Measurements from ENCODE around the gene CUBN.

DNA sequence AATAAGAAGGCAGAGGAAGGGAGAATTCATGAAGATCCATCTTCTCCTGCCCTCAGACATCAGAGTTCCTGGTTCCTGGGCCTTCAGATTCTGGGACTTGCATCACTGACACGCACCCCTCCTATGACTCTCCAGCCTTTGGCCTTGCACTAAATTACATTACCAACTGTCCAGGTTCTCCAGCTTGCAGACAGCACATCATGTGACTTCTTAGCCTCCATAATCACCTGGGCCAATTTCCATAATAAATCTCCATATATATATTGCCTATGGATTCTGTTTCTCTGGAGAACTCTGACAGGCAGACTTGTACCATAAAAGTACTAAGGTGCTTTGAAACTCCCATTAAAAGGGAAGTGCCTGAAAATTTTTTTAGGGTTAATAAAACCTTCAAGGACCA lies 335.6 kb downstream of the CUBN start:
- no peak for TF ChIP-seq CTCF (IDR thresholded peaks at IDR 0.05; ENCODE audit: low read depth, low read length)
- TF ChIP-seq POLR2A (IDR thresholded peaks at IDR 0.05; ENCODE audit: extremely low read depth, insufficient read length): no peak
- TF ChIP-seq MAX (IDR thresholded peaks at IDR 0.05; ENCODE audit: low read depth, low read length): no peak
